ENCODE data around the gene IFI16.

- TF ChIP-seq CTCF (IDR thresholded peaks at IDR 0.05) (no peak), EZH2 (IDR thresholded peaks at IDR 0.05) (no peak), EZH2phosphoT487 (IDR thresholded peaks at IDR 0.05) (no peak)
These were observed 75.2 kb downstream of the IFI16 start for GRCh38 chr1:159084867-159085266.

Data from neural progenitor cell (in vitro differentiated cells).